Hindlimb muscle (tissue), 1 donor: ENCODE results near the gene PCBP3. TPM values are rescaled to one million over a fixed set of nuclear protein-coding genes. Genes with fewer than 3 reads are reported as not detected.
"Not testable (repeated sequence)": the region's sequence is repeated elsewhere in the genome, so short reads cannot be mapped to it uniquely, and the experiment has no call there.

ENCODE experiments used
- DNase-seq: peaks from one replicate; pipeline ENCODE4 v3.0.0-alpha.2; 2013
- polyA plus RNA-seq: library from polyadenylated mRNA; unstranded; fragments of 120-200 nt; gene quantifications from one replicate; pipeline ENCODE4 v1.2.1, GENCODE V29; 2013; ENCODE audit not compliant: insufficient read length

PCBP3 gene
- polyA plus RNA-seq, 1 donor, result 0.81 TPM

GRCh38 chr21:45613881-45614280, 29.6 kb upstream of the PCBP3 start:
- no peak for DNase-seq

- DNase-seq, result no peak
These were observed 28.3 kb upstream of the PCBP3 start for GRCh38 chr21:45615145-45615711.

- DNase-seq, result no peak
These were observed 26.3 kb upstream of the PCBP3 start for GRCh38 chr21:45617021-45617921.

- DNase-seq, result no peak
These were observed 25.2 kb upstream of the PCBP3 start for GRCh38 chr21:45618287-45618686.

GRCh38 chr21:45618846-45619485, 24.6 kb upstream of the PCBP3 start:
- no peak for DNase-seq

- no peak for DNase-seq
These were observed 23.2 kb upstream of the PCBP3 start for GRCh38 chr21:45620201-45620923.

- not testable (repeated sequence) for DNase-seq
These were observed 21.8 kb upstream of the PCBP3 start for GRCh38 chr21:45621435-45622331.

- DNase-seq, result no peak
These were observed 21.0 kb upstream of the PCBP3 start for GRCh38 chr21:45622416-45623097.

- DNase-seq, result no peak
These were observed 20.1 kb upstream of the PCBP3 start for GRCh38 chr21:45623436-45623835.

GRCh38 chr21:45626127-45626526, 17.4 kb upstream of the PCBP3 start:
- not testable (repeated sequence) for DNase-seq

- no peak for DNase-seq
These were observed 14.2 kb upstream of the PCBP3 start for GRCh38 chr21:45629046-45629981.

- no peak for DNase-seq
These were observed 13.3 kb upstream of the PCBP3 start for GRCh38 chr21:45630066-45630694.

- no peak for DNase-seq
These were observed 12.6 kb upstream of the PCBP3 start for GRCh38 chr21:45630876-45631275.

- no peak for DNase-seq
These were observed 12.0 kb upstream of the PCBP3 start for GRCh38 chr21:45631540-45631939.

- DNase-seq, result no peak
These were observed 11.4 kb upstream of the PCBP3 start for GRCh38 chr21:45632160-45632559.

GRCh38 chr21:45632637-45633251, 10.8 kb upstream of the PCBP3 start:
- DNase-seq, result no peak

- no peak for DNase-seq
These were observed 8.9 kb upstream of the PCBP3 start for GRCh38 chr21:45634511-45635183.
